ENCODE measurements around the gene SMYD2. TPM values are rescaled to one million over a fixed set of nuclear protein-coding genes. Genes with fewer than 3 reads are reported as not detected.
A peak's percentile ranks its signal among the peaks of the same experiment; 100 is the strongest.

Gene SMYD2
- total and polyA plus RNA-seq, 2 experiments from 2014 or later: 34.4 to 39.8 TPM

GRCh38 chr1:214363386-214363785, 82.4 kb downstream of the SMYD2 start:
- Histone ChIP-seq H3K9me3 (ENCODE audit: low read depth) (no peaks in the 10 kb centered on the region), H3K4me3 (no peak overlapping the region), H3K4me2 (peak overlapping the region; percentile 24), H3K36me3 (replicated peaks; ENCODE audit: insufficient read depth, low read depth) (no peaks in the 10 kb centered on the region), H3K4me1 (ENCODE audit: insufficient read depth) (peaks cover 5% of the 10 kb centered on the region), H4K20me1 (ENCODE audit: insufficient read depth, poor library complexity, severe bottlenecking) (no peaks in the 10 kb centered on the region), H3K79me2 (no peaks in the 10 kb centered on the region), H3K9me2 (replicated peaks; ENCODE audit: insufficient read depth) (no peaks in the 10 kb centered on the region), H2AFZ (no peak overlapping the region), H3K27ac (peak overlapping the region; percentile 54), H3K27me3 (no peaks in the 10 kb centered on the region)
- TF ChIP-seq EZH2phosphoT487 (IDR thresholded peaks at IDR 0.05; ENCODE audit: low read depth, severe bottlenecking, unreplicated experiment): no peak
- TF ChIP-seq EZH2 (IDR thresholded peaks at IDR 0.05; ENCODE audit: borderline replicate concordance): no peak
- TF ChIP-seq, protein P1, sequence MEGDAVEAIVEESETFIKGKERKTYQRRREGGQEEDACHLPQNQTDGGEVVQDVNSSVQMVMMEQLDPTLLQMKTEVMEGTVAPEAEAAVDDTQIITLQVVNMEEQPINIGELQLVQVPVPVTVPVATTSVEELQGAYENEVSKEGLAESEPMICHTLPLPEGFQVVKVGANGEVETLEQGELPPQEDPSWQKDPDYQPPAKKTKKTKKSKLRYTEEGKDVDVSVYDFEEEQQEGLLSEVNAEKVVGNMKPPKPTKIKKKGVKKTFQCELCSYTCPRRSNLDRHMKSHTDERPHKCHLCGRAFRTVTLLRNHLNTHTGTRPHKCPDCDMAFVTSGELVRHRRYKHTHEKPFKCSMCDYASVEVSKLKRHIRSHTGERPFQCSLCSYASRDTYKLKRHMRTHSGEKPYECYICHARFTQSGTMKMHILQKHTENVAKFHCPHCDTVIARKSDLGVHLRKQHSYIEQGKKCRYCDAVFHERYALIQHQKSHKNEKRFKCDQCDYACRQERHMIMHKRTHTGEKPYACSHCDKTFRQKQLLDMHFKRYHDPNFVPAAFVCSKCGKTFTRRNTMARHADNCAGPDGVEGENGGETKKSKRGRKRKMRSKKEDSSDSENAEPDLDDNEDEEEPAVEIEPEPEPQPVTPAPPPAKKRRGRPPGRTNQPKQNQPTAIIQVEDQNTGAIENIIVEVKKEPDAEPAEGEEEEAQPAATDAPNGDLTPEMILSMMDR (IDR thresholded peaks at IDR 0.05; ENCODE audit: poor library complexity): no peak
- 83% methylated on average over 4 of the region's 4 CpGs for WGBS (ENCODE audit: low lambda C conversion rate, missing lambda C conversion rate)
- no peak for DNase-seq (ENCODE audit: low spot score)

DNA sequence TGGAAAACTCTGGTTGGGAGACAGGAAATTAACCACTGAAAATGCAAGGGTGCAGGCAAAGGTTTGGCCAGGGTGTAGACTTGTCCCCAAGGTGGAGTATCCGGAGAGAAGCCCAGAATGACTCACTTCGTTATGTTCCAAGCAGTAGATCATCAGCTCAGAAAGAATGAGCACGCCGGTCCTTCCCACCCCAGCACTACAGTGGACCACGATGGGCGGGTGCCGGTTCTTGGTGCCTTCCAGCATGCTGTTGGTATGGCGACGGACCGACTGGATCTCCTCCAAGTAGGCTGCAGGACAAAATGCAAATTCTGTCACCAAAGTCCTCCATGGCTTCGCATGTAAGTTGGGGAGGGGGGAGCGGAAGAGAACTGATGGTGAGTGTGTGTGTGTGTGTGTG, 83.4 kb downstream of the SMYD2 start:
- no peak overlapping the region for H3K4me2 ChIP-seq
- TF ChIP-seq EZH2phosphoT487 (IDR thresholded peaks at IDR 0.05; ENCODE audit: low read depth, severe bottlenecking, unreplicated experiment) (no peak), EZH2 (IDR thresholded peaks at IDR 0.05; ENCODE audit: borderline replicate concordance) (no peak)
- TF ChIP-seq, protein P1 (IDR thresholded peaks at IDR 0.05; ENCODE audit: poor library complexity): no peak
- no peaks in the 10 kb centered on the region for H4K20me1 ChIP-seq (ENCODE audit: insufficient read depth, poor library complexity, severe bottlenecking)
- 69% methylated on average over 11 of the region's 12 CpGs for WGBS (ENCODE audit: low lambda C conversion rate, missing lambda C conversion rate)
- H3K79me2 ChIP-seq: no peaks in the 10 kb centered on the region
- H2AFZ ChIP-seq: no peak overlapping the region
- H3K27ac ChIP-seq: no peak overlapping the region
- peaks cover 5% of the 10 kb centered on the region for H3K4me1 ChIP-seq (ENCODE audit: insufficient read depth)
- no peak for DNase-seq (ENCODE audit: low spot score)
- no peaks in the 10 kb centered on the region for H3K9me3 ChIP-seq (ENCODE audit: low read depth)
- H3K36me3 ChIP-seq (replicated peaks; ENCODE audit: insufficient read depth, low read depth): no peaks in the 10 kb centered on the region
- no peaks in the 10 kb centered on the region for H3K27me3 ChIP-seq
- H3K9me2 ChIP-seq (replicated peaks; ENCODE audit: insufficient read depth): no peaks in the 10 kb centered on the region
- no peak overlapping the region for H3K4me3 ChIP-seq

GRCh38 chr1:214364786-214365295, 83.9 kb downstream of the SMYD2 start:
- H3K27me3 ChIP-seq: no peaks in the 10 kb centered on the region
- 91% methylated on average over 4 of the region's 4 CpGs for WGBS (ENCODE audit: low lambda C conversion rate, missing lambda C conversion rate)
- DNase-seq (ENCODE audit: low spot score): no peak
- TF ChIP-seq EZH2 (IDR thresholded peaks at IDR 0.05; ENCODE audit: borderline replicate concordance) (no peak), EZH2phosphoT487 (IDR thresholded peaks at IDR 0.05; ENCODE audit: low read depth, severe bottlenecking, unreplicated experiment) (no peak)
- TF ChIP-seq, protein P1 (IDR thresholded peaks at IDR 0.05; ENCODE audit: poor library complexity): no peak
- no peak overlapping the region for H3K4me3 ChIP-seq
- H3K36me3 ChIP-seq (replicated peaks; ENCODE audit: insufficient read depth, low read depth): no peaks in the 10 kb centered on the region
- H2AFZ ChIP-seq: no peak overlapping the region
- H3K27ac ChIP-seq: no peak overlapping the region
- H3K4me1 ChIP-seq (ENCODE audit: insufficient read depth): peaks cover 5% of the 10 kb centered on the region
- no peaks in the 10 kb centered on the region for H3K79me2 ChIP-seq
- H3K9me2 ChIP-seq (replicated peaks; ENCODE audit: insufficient read depth): no peaks in the 10 kb centered on the region
- H3K4me2 ChIP-seq: no peak overlapping the region
- H4K20me1 ChIP-seq (ENCODE audit: insufficient read depth, poor library complexity, severe bottlenecking): no peaks in the 10 kb centered on the region
- H3K9me3 ChIP-seq (ENCODE audit: low read depth): no peaks in the 10 kb centered on the region
